OCI-LY7 (cell line): ENCODE results near the gene LRAT. TPM values are rescaled to one million over a fixed set of nuclear protein-coding genes. Genes with fewer than 3 reads are reported as not detected.

Experiments used
- BruUV-seq: library from RNA; stranded (reverse); fragments of 400-500 nt; replicated peaks from 2 replicates; lab custom pipeline; 2021; lab: Mats Ljungman, UMichigan
- CTCF ChIA-PET: fragments of 300-600 bp; sonication (Branson Sonifier 250); formaldehyde crosslinking; loops from one replicate; lab custom pipeline; 2022; ENCODE audit warnings: antibody characterized with exemption; ENCODE audit not compliant: unreplicated experiment; lab: Charles Lee
- POLR2A ChIA-PET: fragments of 300-600 bp; sonication (Branson Sonifier 250); formaldehyde crosslinking; loops from one replicate; lab custom pipeline; 2022; ENCODE audit warnings: antibody characterized with exemption; lab: Charles Lee
- DNase-seq: peaks from one replicate; pipeline ENCODE4 v3.0.0-alpha.2; 2015; ENCODE audit warnings: low spot score
- H2AFZ ChIP-seq: fragments of 200-600 bp; sonication (generic), shearing (Covaris generic); 2 replicates; pipeline ENCODE4 v1.6.1; 2014; ENCODE audit warnings: mild to moderate bottlenecking, antibody characterized with exemption, low read length, moderate library complexity
- H3K27ac ChIP-seq: fragments of 200-600 bp; sonication (generic); 2 replicates; pipeline ENCODE4 v1.5.1; 2014; ENCODE audit warnings: mixed run types, low read depth, mild to moderate bottlenecking, moderate library complexity, low read length, inconsistent platforms; ENCODE audit not compliant: poor library complexity, severe bottlenecking
- H3K36me3 ChIP-seq: fragments of 200-600 bp; sonication (generic); 2 replicates; pipeline ENCODE4 v1.6.1; 2014; ENCODE audit warnings: mild to moderate bottlenecking, antibody characterized with exemption, low read length, moderate library complexity, mixed read lengths; ENCODE audit not compliant: insufficient read depth
- H3K4me1 ChIP-seq: fragments of 200-600 bp; sonication (generic); 2 replicates; pipeline ENCODE4 v1.5.1; 2014; ENCODE audit warnings: mild to moderate bottlenecking, low read length; ENCODE audit not compliant: insufficient read depth, poor library complexity, severe bottlenecking
- H3K4me2 ChIP-seq: fragments of 200-600 bp; sonication (generic); 2 replicates; pipeline ENCODE4 v1.6.1; 2014; ENCODE audit warnings: mild to moderate bottlenecking, low read length
- H3K4me3 ChIP-seq: fragments of 200-600 bp; sonication (generic); 2 replicates; pipeline ENCODE4 v1.5.1; 2014; ENCODE audit warnings: mild to moderate bottlenecking, low read depth, low read length; ENCODE audit not compliant: poor library complexity, severe bottlenecking
- H3K79me2 ChIP-seq: fragments of 200-600 bp; sonication (generic); 2 replicates; pipeline ENCODE4 v1.6.1; 2016; ENCODE audit warnings: low read depth, mild to moderate bottlenecking, low read length, moderate library complexity, mixed read lengths; ENCODE audit not compliant: insufficient read depth
- H3K9me2 ChIP-seq: fragments of 200-600 bp; sonication (generic); 2 replicates; pipeline ENCODE4 v1.6.1; 2016; ENCODE audit warnings: mild to moderate bottlenecking, low read length, mixed read lengths; ENCODE audit not compliant: insufficient read depth
- H3K9me3 ChIP-seq: fragments of 200-600 bp; sonication (generic); 2 replicates; pipeline ENCODE4 v1.6.1; 2014; ENCODE audit warnings: mild to moderate bottlenecking, mixed run types, low read length, mixed read lengths
- H4K20me1 ChIP-seq: fragments of 200-600 bp; sonication (generic); 2 replicates; pipeline ENCODE4 v1.6.1; 2014; ENCODE audit warnings: mild to moderate bottlenecking, antibody characterized with exemption, low read length, moderate library complexity, mixed read lengths; ENCODE audit not compliant: insufficient read depth
- CTCF ChIP-seq: fragments of 200-600 bp; sonication (generic); conservative IDR thresholded peaks from 2 replicates; pipeline ENCODE4 v1.5.1; 2014; ENCODE audit warnings: mild to moderate bottlenecking, antibody characterized with exemption, low read length, moderate library complexity, mixed read lengths
- EZH2phosphoT487 ChIP-seq: fragments of 200-600 bp; sonication (generic); IDR thresholded peaks from 2 replicates; pipeline ENCODE4 v1.6.1; 2018; ENCODE audit warnings: low read depth, borderline replicate concordance, mild to moderate bottlenecking, mixed run types, antibody characterized with exemption, low read length, moderate library complexity, mixed read lengths
- intact Hi-C: fragments of 100-400 bp; cut with micrococcal nuclease; formaldehyde crosslinking; loops from one replicate; pipeline ENCODE4 v1.10.0; 2022; ENCODE audit not compliant: unreplicated experiment
- total RNA-seq, 2 experiments: library from RNA; depleted of rRNA in 1 of 2; stranded (reverse); fragments of >200 nt in 1 of 2; shearing (Covaris generic) in 1 of 2; gene quantifications; 2 replicates each; pipeline ENCODE4 v1.2.3, GENCODE V29; 2014 to 2022

Gene LRAT
- total RNA-seq, 2 experiments from 2014 or later = not detected

- no peak overlapping the region for H3K4me2 ChIP-seq
- ChIA-PET POLR2A (no interaction called here), CTCF (no interaction called here)
- TF ChIP-seq CTCF (no peak), EZH2phosphoT487 (no peak)
- no peaks in the 10 kb centered on the region for H4K20me1 ChIP-seq
- H3K36me3 ChIP-seq = no peaks in the 10 kb centered on the region
- H3K27ac ChIP-seq = no peak overlapping the region
- H3K4me3 ChIP-seq = no peak overlapping the region
- no peak overlapping the region for H2AFZ ChIP-seq
- no peaks in the 10 kb centered on the region for H3K9me3 ChIP-seq
- DNase-seq = no peak
- intact Hi-C loops = no loop called here
- H3K9me2 ChIP-seq = no peaks in the 10 kb centered on the region
- no TSS peak for BruUV-seq
- no peaks in the 10 kb centered on the region for H3K4me1 ChIP-seq
- no peaks in the 10 kb centered on the region for H3K79me2 ChIP-seq
Observed at GRCh38 chr4:154744341-154744926, 634 bp downstream of the LRAT start.

DNA sequence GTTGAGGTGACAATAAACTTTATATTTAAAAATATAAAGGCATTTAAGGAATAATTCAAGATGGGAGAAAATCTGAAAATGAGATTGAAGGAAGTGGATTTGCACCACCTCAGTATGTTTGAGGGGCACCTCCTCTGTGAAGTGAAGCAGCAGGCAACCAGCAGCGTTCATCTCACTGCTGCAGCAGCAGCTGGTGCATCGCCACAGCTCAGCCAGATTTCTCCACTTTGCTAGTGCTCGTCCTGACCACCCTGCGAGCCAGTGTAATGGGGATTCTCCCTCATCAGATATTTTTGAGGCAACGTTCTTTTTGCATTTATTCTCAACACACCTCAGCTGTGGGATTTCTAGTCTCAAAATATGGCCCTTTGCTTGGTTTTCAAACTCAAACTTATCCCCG is 13.9 kb downstream of the LRAT start:
- Histone ChIP-seq H3K79me2 (no peaks in the 10 kb centered on the region), H3K27ac (no peak overlapping the region), H3K36me3 (no peaks in the 10 kb centered on the region), H4K20me1 (no peaks in the 10 kb centered on the region), H3K4me1 (no peaks in the 10 kb centered on the region), H2AFZ (no peak overlapping the region), H3K4me3 (no peak overlapping the region), H3K9me2 (no peaks in the 10 kb centered on the region), H3K4me2 (no peak overlapping the region), H3K9me3 (no peaks in the 10 kb centered on the region)
- no peak for TF ChIP-seq EZH2phosphoT487
- no peak for TF ChIP-seq CTCF
- ChIA-PET POLR2A (interaction anchor here (1.1 kb wide), 1 partner anchor 10 kb away, joined by 3 read pairs; no protein-coding TSS in a partner anchor), CTCF (no interaction called here)
- intact Hi-C loops = no loop called here
- no peak for DNase-seq
- BruUV-seq = no TSS peak

DNA sequence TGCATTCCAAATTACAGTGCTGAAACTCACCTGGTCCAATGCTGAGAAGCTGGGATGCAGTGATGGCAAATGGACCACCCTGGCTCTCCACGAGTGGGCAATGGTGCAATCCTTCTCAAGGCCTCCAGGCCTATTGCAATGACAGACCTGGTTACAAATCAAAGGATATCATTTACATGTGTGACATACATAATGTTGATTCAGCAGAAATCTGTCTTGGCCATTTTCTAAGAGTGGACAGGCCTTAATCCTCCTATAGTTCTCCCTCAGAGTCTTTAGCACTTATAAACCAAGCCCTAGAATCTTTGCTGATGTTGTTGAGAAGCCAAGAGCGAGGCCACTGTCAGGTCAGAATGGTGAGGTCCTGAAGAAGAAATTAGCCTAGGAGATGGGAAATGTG is 17.1 kb downstream of the LRAT start:
- no TSS peak for BruUV-seq
- intact Hi-C loops = no loop called here
- POLR2A ChIA-PET = interaction anchor here (0.7 kb wide), 1 partner anchor 492 kb away, joined by 4 read pairs; no protein-coding TSS in a partner anchor

More for the DNA sequence above, 17.1 kb downstream of the LRAT start:
- H3K9me3 ChIP-seq = no peaks in the 10 kb centered on the region
- no peak overlapping the region for H3K4me3 ChIP-seq
- H4K20me1 ChIP-seq = no peaks in the 10 kb centered on the region
- CTCF ChIA-PET = no interaction called here
- no peak for DNase-seq
- H3K36me3 ChIP-seq = no peaks in the 10 kb centered on the region
- H3K4me2 ChIP-seq = no peak overlapping the region
- H3K27ac ChIP-seq = no peak overlapping the region
- TF ChIP-seq CTCF (no peak), EZH2phosphoT487 (no peak)
- H3K9me2 ChIP-seq = no peaks in the 10 kb centered on the region
- H2AFZ ChIP-seq = no peak overlapping the region
- no peaks in the 10 kb centered on the region for H3K79me2 ChIP-seq
- H3K4me1 ChIP-seq = no peaks in the 10 kb centered on the region
